ENCODE data around the gene DACH1. TPM values are rescaled to one million over a fixed set of nuclear protein-coding genes. Genes with fewer than 3 reads are reported as not detected.

The DACH1 gene
- total and polyA plus RNA-seq, 9 of the 15 experiments (the other 6 are each of a cell fraction or from before 2014, with no cell fraction given) = 0.04 to 0.07 (median 0.04) TPM; not detected in 2

GRCh38 chr13:71858647-71859046 is 8.4 kb downstream of the DACH1 start:
- no peak for DNase-seq (ENCODE audit: extremely low read depth in 1 of 4, low spot score in 3 of 4)
- no peak for ATAC-seq
- H3K36me3 ChIP-seq (ENCODE audit: control insufficient read depth, insufficient read depth, low read length) = no peaks in the 10 kb centered on the region
- H3K4me3 ChIP-seq = no peak overlapping the region
- no peak overlapping the region for H3K9ac ChIP-seq (ENCODE audit: insufficient read depth in 1 of 2, low read depth in 2 of 2, low read length in 2 of 2)
- intact Hi-C loops (cut with micrococcal nuclease) (no loop called here), in situ Hi-C loops (cut with MboI) (no loop called here)
- no peak overlapping the region for H3K4me2 ChIP-seq (ENCODE audit: insufficient read depth, low read length)
- POLR2A ChIA-PET = no interaction called here
- no CpG with 5 or more reads among the region's 1 CpG for WGBS (ENCODE audit: insufficient coverage, low coverage, missing lambda C conversion rate)
- no peaks in the 10 kb centered on the region for H3K9me3 ChIP-seq (replicated peaks; ENCODE audit: control insufficient read depth, insufficient read depth, low read depth, low read length)
- H2AFZ ChIP-seq (ENCODE audit: low read depth, low read length) = no peak overlapping the region
- no peak for FAIRE-seq
- no peaks in the 10 kb centered on the region for H4K20me1 ChIP-seq (replicated peaks; ENCODE audit: control insufficient read depth, insufficient read depth, low read length)
- no peaks in the 10 kb centered on the region for H3K27me3 ChIP-seq (ENCODE audit: control insufficient read depth in 2 of 2, insufficient read depth in 2 of 2, low read length in 2 of 2)
- H3K9me1 ChIP-seq (ENCODE audit: control insufficient read depth, insufficient read depth, low read length) = no peaks in the 10 kb centered on the region
- H3K27ac ChIP-seq (ENCODE audit: extremely low read depth, low read depth, low read length) = no peak overlapping the region
- H3K79me2 ChIP-seq (ENCODE audit: control insufficient read depth, insufficient read depth, low read length) = no peaks in the 10 kb centered on the region
- no peaks in the 10 kb centered on the region for H3K4me1 ChIP-seq (replicated peaks in 1 of 2; ENCODE audit: control insufficient read depth in 2 of 2, insufficient read depth in 2 of 2, low read length in 2 of 2)
- no TSS peak for BruUV-seq (replicated peaks)
- CTCF ChIA-PET (ENCODE audit: low intra/inter-chr PET ratio) = no interaction called here
- no peak for TF ChIP-seq PRPF4 (IDR thresholded peaks at IDR 0.05; ENCODE audit: insufficient read depth, low read depth, low read length, poor library complexity, severe bottlenecking)
- TF ChIP-seq, protein P1, sequence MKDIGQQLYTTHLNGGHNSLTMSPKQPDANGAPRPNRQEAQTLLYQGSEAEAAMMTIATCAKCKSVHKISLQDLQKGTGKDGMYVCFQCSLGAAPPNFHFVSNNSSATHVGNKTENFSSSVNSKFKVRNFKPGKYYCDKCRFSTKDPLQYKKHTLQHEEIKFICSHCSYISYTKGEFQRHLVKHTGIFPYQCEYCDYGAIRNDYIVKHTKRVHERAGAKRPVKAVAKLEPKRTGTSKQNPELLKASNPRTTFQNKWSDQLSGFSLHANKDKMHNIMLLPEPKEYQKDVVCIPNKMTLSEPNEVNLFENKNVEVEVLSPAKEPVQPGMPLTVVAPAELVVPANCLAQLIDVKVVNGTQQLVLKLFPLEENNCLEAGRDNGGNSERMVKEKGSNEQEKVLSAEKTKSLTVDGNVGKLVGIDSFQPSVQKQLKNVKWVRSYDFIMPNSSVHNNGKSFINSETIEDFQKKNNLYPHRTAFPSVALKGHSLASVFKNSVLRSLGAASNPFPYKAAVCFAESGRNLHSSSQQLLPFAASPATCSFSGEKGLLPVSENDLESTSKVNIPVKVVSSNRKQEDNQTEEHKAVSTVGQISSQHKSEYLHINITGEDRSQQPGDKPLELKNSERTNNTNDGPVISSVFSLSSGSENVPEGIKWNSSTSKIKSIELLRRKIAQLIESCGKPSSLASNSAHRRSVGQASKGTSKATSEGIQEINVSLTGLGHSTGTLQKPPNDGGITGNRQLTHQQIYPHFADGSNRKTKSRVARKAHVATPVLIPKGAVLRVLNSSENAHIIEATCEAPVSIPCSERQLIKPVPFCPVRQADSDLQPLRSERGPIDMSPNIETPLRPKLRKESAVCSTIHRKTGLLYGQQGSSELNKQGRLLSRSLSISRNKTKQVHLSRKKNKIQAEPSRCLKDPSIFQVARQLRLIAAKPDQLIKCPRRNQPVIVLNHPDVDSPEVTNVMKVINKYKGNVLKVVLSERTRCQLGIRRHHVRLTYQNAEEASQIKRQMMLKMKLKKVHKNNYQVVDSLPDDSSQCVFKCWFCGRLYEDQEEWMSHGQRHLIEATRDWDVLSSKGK (CRISPR knock-in tag; IDR thresholded peaks at IDR 0.05) = no peak
- no peak for TF ChIP-seq SMARCA5 (IDR thresholded peaks at IDR 0.05)
- TF ChIP-seq, protein P2, sequence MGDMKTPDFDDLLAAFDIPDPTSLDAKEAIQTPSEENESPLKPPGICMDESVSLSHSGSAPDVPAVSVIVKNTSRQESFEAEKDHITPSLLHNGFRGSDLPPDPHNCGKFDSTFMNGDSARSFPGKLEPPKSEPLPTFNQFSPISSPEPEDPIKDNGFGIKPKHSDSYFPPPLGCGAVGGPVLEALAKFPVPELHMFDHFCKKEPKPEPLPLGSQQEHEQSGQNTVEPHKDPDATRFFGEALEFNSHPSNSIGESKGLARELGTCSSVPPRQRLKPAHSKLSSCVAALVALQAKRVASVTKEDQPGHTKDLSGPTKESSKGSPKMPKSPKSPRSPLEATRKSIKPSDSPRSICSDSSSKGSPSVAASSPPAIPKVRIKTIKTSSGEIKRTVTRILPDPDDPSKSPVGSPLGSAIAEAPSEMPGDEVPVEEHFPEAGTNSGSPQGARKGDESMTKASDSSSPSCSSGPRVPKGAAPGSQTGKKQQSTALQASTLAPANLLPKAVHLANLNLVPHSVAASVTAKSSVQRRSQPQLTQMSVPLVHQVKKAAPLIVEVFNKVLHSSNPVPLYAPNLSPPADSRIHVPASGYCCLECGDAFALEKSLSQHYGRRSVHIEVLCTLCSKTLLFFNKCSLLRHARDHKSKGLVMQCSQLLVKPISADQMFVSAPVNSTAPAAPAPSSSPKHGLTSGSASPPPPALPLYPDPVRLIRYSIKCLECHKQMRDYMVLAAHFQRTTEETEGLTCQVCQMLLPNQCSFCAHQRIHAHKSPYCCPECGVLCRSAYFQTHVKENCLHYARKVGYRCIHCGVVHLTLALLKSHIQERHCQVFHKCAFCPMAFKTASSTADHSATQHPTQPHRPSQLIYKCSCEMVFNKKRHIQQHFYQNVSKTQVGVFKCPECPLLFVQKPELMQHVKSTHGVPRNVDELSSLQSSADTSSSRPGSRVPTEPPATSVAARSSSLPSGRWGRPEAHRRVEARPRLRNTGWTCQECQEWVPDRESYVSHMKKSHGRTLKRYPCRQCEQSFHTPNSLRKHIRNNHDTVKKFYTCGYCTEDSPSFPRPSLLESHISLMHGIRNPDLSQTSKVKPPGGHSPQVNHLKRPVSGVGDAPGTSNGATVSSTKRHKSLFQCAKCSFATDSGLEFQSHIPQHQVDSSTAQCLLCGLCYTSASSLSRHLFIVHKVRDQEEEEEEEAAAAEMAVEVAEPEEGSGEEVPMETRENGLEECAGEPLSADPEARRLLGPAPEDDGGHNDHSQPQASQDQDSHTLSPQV (IDR thresholded peaks at IDR 0.05) = no peak
- no peak for TF ChIP-seq ZBTB43 (CRISPR knock-in tag; IDR thresholded peaks at IDR 0.05)
- TF ChIP-seq, protein P3, sequence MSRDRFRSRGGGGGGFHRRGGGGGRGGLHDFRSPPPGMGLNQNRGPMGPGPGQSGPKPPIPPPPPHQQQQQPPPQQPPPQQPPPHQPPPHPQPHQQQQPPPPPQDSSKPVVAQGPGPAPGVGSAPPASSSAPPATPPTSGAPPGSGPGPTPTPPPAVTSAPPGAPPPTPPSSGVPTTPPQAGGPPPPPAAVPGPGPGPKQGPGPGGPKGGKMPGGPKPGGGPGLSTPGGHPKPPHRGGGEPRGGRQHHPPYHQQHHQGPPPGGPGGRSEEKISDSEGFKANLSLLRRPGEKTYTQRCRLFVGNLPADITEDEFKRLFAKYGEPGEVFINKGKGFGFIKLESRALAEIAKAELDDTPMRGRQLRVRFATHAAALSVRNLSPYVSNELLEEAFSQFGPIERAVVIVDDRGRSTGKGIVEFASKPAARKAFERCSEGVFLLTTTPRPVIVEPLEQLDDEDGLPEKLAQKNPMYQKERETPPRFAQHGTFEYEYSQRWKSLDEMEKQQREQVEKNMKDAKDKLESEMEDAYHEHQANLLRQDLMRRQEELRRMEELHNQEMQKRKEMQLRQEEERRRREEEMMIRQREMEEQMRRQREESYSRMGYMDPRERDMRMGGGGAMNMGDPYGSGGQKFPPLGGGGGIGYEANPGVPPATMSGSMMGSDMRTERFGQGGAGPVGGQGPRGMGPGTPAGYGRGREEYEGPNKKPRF (IDR thresholded peaks at IDR 0.05; ENCODE audit: low read depth, low read length) = no peak
- TF ChIP-seq, protein P4, sequence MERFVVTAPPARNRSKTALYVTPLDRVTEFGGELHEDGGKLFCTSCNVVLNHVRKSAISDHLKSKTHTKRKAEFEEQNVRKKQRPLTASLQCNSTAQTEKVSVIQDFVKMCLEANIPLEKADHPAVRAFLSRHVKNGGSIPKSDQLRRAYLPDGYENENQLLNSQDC (CRISPR knock-in tag; IDR thresholded peaks at IDR 0.05) = no peak
- TF ChIP-seq NR0B1 (IDR thresholded peaks at IDR 0.05; ENCODE audit: partially characterized antibody) = no peak
- no peak for TF ChIP-seq SMAD4 (CRISPR knock-in tag; conservative IDR thresholded peaks at IDR 0.05)

Measured in K562 (cell line).